Endothelial cell of umbilical vein (primary cell): ENCODE data around the gene GALR3. TPM values are rescaled to one million over a fixed set of nuclear protein-coding genes. Genes with fewer than 3 reads are reported as not detected.

Source experiments
- BruUV-seq: library from RNA; stranded (reverse); fragments of 400-500 nt; replicated peaks from 2 replicates; lab custom pipeline; 2021; lab: Mats Ljungman, UMichigan
- CTCF ChIA-PET: fragments of 300-600, 350-600 bp; sonication (Branson Sonifier 250); formaldehyde crosslinking; loops from one replicate; lab custom pipeline; 2021; ENCODE audit warnings: antibody characterized with exemption, inconsistent platforms; lab: Charles Lee
- POLR2A ChIA-PET: fragments of 300-600, 350-600 bp; sonication (Branson Sonifier 250); formaldehyde crosslinking; loops from one replicate; lab custom pipeline; 2021; ENCODE audit warnings: antibody characterized with exemption, inconsistent platforms; lab: Charles Lee
- DNase-seq: peaks from one replicate; pipeline ENCODE4 v3.0.0-alpha.2; 2011; ENCODE audit warnings: low read depth, low spot score
- FAIRE-seq: peaks from 2 replicates; lab custom pipeline; 2011; peaks lifted over from hg19 to GRCh38; lab: Jason Lieb, UNC
- H2AFZ ChIP-seq: 2 replicates; pipeline ENCODE4 v1.6.0; 2012; ENCODE audit warnings: low read depth, low read length, control low read depth, inconsistent platforms
- H3K27ac ChIP-seq: 2 replicates; pipeline ENCODE4 v1.5.1; 2011; ENCODE audit warnings: low read depth, mild to moderate bottlenecking, control low read depth, low read length, moderate library complexity; ENCODE audit not compliant: insufficient read depth
- H3K27me3 ChIP-seq, 2 experiments: 2 replicates each; pipeline versions ENCODE4 v1.6.0 to v1.6.1; 2011; ENCODE audit warnings: low read length in 2 of 2, mixed read lengths in 1 of 2; ENCODE audit not compliant: control insufficient read depth in 2 of 2, insufficient read depth in 2 of 2
- H3K36me3 ChIP-seq, 2 experiments: 2 replicates in 1 of 2; 3 replicates in 1 of 2; pipeline ENCODE4 v1.5.1; 2011; ENCODE audit warnings: low read length in 2 of 2, mild to moderate bottlenecking in 1 of 2, moderate library complexity in 1 of 2; ENCODE audit not compliant: control insufficient read depth in 2 of 2, insufficient read depth in 2 of 2; ENCODE audit errors: extremely low read depth in 1 of 2
- H3K4me1 ChIP-seq: 3 replicates; pipeline ENCODE4 v1.5.1; 2011; ENCODE audit warnings: mild to moderate bottlenecking, low read length; ENCODE audit not compliant: control insufficient read depth, insufficient read depth; ENCODE audit errors: extremely low read depth
- H3K4me2 ChIP-seq: 2 replicates; pipeline ENCODE4 v1.6.1; 2011; ENCODE audit warnings: low read length, control low read depth, mixed read lengths; ENCODE audit not compliant: insufficient read depth
- H3K4me3 ChIP-seq, 3 experiments: fragments of 200-600 bp in 1 of 3; sonication (generic), shearing (Covaris generic) in 1 of 3; replicated peaks in 1 of 3; 2 replicates each; pipeline ENCODE4 v1.5.1; 2011 to 2016; ENCODE audit warnings: control low read depth in 3 of 3, low read length in 3 of 3, mild to moderate bottlenecking in 2 of 3, inconsistent platforms in 1 of 3, low read depth in 1 of 3, moderate library complexity in 1 of 3; ENCODE audit not compliant: insufficient read depth in 1 of 3
- H3K79me2 ChIP-seq: 2 replicates; pipeline ENCODE4 v1.6.0; 2012; ENCODE audit warnings: low read length, inconsistent platforms; ENCODE audit not compliant: control insufficient read depth, insufficient read depth
- H3K9ac ChIP-seq: replicated peaks from 2 replicates; pipeline ENCODE3; 2011; ENCODE audit warnings: low read length, control low read depth; ENCODE audit not compliant: insufficient read depth; ENCODE audit errors: extremely low read depth
- H3K9me1 ChIP-seq: replicated peaks from 3 replicates; pipeline ENCODE4 v1.6.0; 2011; ENCODE audit warnings: mild to moderate bottlenecking, low read length; ENCODE audit not compliant: control insufficient read depth, insufficient read depth; ENCODE audit errors: extremely low read depth
- H3K9me3 ChIP-seq: replicated peaks from 2 replicates; pipeline ENCODE4 v1.5.1; 2012; ENCODE audit warnings: low read length, inconsistent platforms; ENCODE audit not compliant: control insufficient read depth, insufficient read depth
- H4K20me1 ChIP-seq: replicated peaks from 2 replicates; pipeline ENCODE3; 2011; ENCODE audit warnings: mild to moderate bottlenecking, low read length; ENCODE audit not compliant: control insufficient read depth, insufficient read depth; ENCODE audit errors: extremely low read depth
- EZH2 ChIP-seq: IDR thresholded peaks from 2 replicates; pipeline ENCODE4 v1.6.1; 2012; ENCODE audit warnings: borderline replicate concordance, low read depth, mild to moderate bottlenecking, moderate library complexity, low read length, inconsistent platforms; ENCODE audit not compliant: severe bottlenecking
- FOS ChIP-seq: IDR thresholded peaks from 2 replicates; pipeline ENCODE4 v1.6.1; 2011; ENCODE audit warnings: mild to moderate bottlenecking, low read length, moderate library complexity, borderline replicate concordance; ENCODE audit not compliant: insufficient read depth
- GATA2 ChIP-seq: IDR thresholded peaks from 2 replicates; pipeline ENCODE4 v1.7.0; 2011; ENCODE audit warnings: low read depth, mild to moderate bottlenecking, moderate library complexity, mixed read lengths, low read length; ENCODE audit not compliant: insufficient read length, insufficient read depth
- JUN ChIP-seq: IDR thresholded peaks from 2 replicates; pipeline ENCODE4 v1.6.1; 2011; ENCODE audit warnings: borderline replicate concordance, low read depth; ENCODE audit not compliant: insufficient read length, insufficient read depth
- MYC ChIP-seq: IDR thresholded peaks from one replicate; pipeline ENCODE4 v1.6.1; 2011; ENCODE audit warnings: mild to moderate bottlenecking, low read depth, low read length
- POLR2A ChIP-seq: IDR thresholded peaks from 2 replicates; pipeline ENCODE4 v1.6.1; 2012; ENCODE audit warnings: low read depth, mild to moderate bottlenecking, control low read depth, low read length
- POLR2AphosphoS5 ChIP-seq: IDR thresholded peaks from 2 replicates; pipeline ENCODE4 v1.6.1; 2012; ENCODE audit warnings: low read depth, mild to moderate bottlenecking, control low read depth, low read length, moderate library complexity; ENCODE audit not compliant: insufficient read depth
- dilution Hi-C: fragments of 300-500 bp; cut with MboI; formaldehyde crosslinking; loops from one replicate; pipeline ENCODE4 v1.15.0; 2019; ENCODE audit warnings: low sequenced_read_pairs; ENCODE audit not compliant: extremely low pct_ligation_motif_present
- intact Hi-C: fragments of 100-400 bp; cut with micrococcal nuclease; formaldehyde crosslinking; loops from one replicate; pipeline ENCODE4 v1.10.0; 2022
- polyA plus RNA-seq, 4 experiments: library from polyadenylated mRNA; depleted of rRNA in 3 of 4; stranded (reverse) in 3 of 4; unstranded in 1 of 4; fragments of >200 nt; gene quantifications; 2 replicates each; pipeline versions ENCODE4 v1.2.1 to v1.2.3, GENCODE V29; 2011 to 2012; ENCODE audit warnings: missing spikeins in 1 of 4
- total RNA-seq: library from RNA; stranded (reverse); gene quantifications from 2 replicates; pipeline ENCODE4 v1.2.3, GENCODE V29; 2021
- TF ChIP-seq, protein P1 (sequence below): IDR thresholded peaks from 2 replicates; pipeline ENCODE4 v1.6.1; 2011; ENCODE audit not compliant: insufficient read depth, insufficient read length
- TF ChIP-seq, protein P2 (sequence below), 2 donors: IDR thresholded peaks; 1 replicate in 1 of 2; 2 replicates in 1 of 2; pipeline ENCODE4 v1.5.1; 2011; ENCODE audit warnings: low read length in 2 of 2, mild to moderate bottlenecking in 2 of 2, moderate library complexity in 2 of 2, control low read depth in 1 of 2, inconsistent platforms in 1 of 2, low read depth in 1 of 2; ENCODE audit not compliant: insufficient read depth in 1 of 2; ENCODE audit errors: extremely low read depth in 1 of 2

Gene GALR3
- total and polyA plus RNA-seq, 2 donors (not counting 3 experiments of a cell fraction or from before 2014, with no cell fraction given): not detected

DNA sequence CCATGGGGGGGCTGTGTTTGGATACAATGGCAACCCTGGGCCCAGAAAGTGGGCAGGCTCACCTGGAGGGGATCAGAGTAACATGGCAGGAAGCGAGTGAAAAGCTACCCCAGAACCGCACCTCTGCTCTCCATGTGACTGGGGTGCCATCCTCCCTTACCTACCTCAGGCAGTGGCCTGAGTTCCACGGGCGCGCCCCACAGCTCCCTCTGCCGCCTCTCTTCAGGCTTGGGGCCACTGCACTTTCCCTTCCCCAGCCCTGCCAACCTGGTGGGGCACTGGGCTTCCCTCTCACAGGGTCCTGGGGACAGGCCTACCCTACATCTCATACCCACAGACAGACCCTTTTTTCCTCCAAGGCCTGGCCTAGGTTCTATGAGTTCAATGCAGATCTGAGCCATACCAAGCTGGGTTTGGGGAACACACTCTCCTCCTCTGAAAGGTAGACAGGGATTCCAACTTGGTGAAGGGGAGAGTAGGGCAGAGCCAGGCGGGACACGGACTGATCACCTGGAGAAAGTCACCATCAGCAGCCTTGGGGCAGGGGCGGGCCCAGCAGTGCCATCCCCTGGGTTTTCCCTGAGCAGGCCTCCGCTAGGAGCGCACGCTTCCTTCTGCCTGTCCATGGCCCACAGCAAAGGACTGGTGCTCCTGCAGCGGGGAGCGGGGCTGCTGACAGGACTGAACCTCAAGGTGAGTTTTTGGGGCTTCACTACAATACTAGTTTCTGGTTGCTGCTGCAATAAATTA is 7.1 kb downstream of the GALR3 start:
- dilution Hi-C loops: no loop called here
- no peak overlapping the region for H3K9ac ChIP-seq
- DNase-seq: no peak
- no peak overlapping the region for H3K4me3 ChIP-seq
- H3K79me2 ChIP-seq: no peaks in the 10 kb centered on the region
- intact Hi-C loops: no loop called here
- no peak overlapping the region for H3K27ac ChIP-seq
- no peak overlapping the region for H2AFZ ChIP-seq
- H3K36me3 ChIP-seq: peaks cover 7 to 35% of the 10 kb centered on the region in 2 experiments
- FAIRE-seq: no peak
- ChIA-PET POLR2A (no interaction called here), CTCF (interaction anchor here (1.4 to 3.8 kb wide), 4 partner anchors 12 to 33 kb away, joined by 3 to 22 read pairs (median 10); partner anchors contain the start of gene ANKRD54)
- H4K20me1 ChIP-seq: no peaks in the 10 kb centered on the region
- no peaks in the 10 kb centered on the region for H3K9me3 ChIP-seq
- no peak overlapping the region for H3K4me2 ChIP-seq
- H3K4me1 ChIP-seq: no peaks in the 10 kb centered on the region
- H3K9me1 ChIP-seq: no peaks in the 10 kb centered on the region
- no peaks in the 10 kb centered on the region for H3K27me3 ChIP-seq
- no TSS peak for BruUV-seq
- TF ChIP-seq JUN (no peak), MYC (no peak), POLR2AphosphoS5 (no peak), POLR2A (no peak), EZH2 (no peak), FOS (no peak), GATA2 (no peak)
- TF ChIP-seq, protein P1, sequence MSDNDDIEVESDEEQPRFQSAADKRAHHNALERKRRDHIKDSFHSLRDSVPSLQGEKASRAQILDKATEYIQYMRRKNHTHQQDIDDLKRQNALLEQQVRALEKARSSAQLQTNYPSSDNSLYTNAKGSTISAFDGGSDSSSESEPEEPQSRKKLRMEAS: no peak
- TF ChIP-seq, protein P2, sequence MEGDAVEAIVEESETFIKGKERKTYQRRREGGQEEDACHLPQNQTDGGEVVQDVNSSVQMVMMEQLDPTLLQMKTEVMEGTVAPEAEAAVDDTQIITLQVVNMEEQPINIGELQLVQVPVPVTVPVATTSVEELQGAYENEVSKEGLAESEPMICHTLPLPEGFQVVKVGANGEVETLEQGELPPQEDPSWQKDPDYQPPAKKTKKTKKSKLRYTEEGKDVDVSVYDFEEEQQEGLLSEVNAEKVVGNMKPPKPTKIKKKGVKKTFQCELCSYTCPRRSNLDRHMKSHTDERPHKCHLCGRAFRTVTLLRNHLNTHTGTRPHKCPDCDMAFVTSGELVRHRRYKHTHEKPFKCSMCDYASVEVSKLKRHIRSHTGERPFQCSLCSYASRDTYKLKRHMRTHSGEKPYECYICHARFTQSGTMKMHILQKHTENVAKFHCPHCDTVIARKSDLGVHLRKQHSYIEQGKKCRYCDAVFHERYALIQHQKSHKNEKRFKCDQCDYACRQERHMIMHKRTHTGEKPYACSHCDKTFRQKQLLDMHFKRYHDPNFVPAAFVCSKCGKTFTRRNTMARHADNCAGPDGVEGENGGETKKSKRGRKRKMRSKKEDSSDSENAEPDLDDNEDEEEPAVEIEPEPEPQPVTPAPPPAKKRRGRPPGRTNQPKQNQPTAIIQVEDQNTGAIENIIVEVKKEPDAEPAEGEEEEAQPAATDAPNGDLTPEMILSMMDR (IDR thresholded peaks at IDR 0.05; ENCODE audit: extremely low read depth in 1 of 2, insufficient read depth in 1 of 2, low read depth in 1 of 2, low read length in 2 of 2): no peak
